C4-2B (cell line): ENCODE results near the gene GALE.

Source experiments
- ZFX ChIP-seq: fragments of 450-650 bp; IDR thresholded peaks from 2 replicates; pipeline ENCODE4 v1.6.1; 2017
- TF ChIP-seq, protein P1 (sequence below): fragments of 450-650 bp; conservative IDR thresholded peaks from 2 replicates; pipeline ENCODE4 v1.5.1; 2017; ENCODE audit warnings: mild to moderate bottlenecking

DNA sequence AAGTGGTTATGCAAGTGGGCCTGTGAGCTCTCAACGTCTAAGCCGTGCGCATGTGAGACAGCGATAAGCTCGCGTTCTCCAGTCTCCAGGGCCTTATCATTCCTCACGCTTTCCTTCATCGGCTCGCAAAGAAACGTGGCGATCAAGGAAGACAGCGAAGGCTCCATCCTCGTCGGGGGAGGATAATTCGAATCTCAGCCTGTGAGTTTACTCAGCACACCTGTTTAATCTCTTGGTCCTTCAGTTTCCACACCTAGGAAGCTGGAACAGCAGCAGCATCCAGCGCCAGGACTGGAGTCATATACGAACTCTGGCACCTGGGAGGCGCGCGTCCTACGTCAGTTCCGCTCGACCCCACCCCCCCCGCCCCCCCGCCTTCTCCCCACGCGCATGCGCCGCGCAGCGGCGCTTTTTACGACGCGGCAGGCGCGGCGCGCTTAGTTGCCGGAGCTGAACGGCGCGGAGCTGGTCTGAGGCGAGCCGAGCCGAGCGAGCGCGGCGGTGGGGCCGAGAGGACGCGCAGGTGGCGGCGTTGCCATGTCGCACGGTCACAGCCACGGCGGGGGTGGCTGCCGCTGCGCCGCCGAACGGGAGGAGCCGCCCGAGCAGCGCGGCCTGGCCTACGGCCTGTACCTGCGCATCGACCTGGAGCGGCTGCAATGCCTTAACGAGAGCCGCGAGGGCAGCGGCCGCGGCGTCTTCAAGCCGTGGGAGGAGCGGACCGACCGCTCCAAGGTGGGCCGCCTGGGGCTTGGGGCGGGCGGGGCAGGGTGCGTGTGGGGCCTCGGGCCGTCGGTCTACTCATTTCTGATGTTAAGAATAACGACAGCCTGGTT, 22.4 kb downstream of the GALE start, which contains the start of gene PITHD1:
- TF ChIP-seq, protein P1, sequence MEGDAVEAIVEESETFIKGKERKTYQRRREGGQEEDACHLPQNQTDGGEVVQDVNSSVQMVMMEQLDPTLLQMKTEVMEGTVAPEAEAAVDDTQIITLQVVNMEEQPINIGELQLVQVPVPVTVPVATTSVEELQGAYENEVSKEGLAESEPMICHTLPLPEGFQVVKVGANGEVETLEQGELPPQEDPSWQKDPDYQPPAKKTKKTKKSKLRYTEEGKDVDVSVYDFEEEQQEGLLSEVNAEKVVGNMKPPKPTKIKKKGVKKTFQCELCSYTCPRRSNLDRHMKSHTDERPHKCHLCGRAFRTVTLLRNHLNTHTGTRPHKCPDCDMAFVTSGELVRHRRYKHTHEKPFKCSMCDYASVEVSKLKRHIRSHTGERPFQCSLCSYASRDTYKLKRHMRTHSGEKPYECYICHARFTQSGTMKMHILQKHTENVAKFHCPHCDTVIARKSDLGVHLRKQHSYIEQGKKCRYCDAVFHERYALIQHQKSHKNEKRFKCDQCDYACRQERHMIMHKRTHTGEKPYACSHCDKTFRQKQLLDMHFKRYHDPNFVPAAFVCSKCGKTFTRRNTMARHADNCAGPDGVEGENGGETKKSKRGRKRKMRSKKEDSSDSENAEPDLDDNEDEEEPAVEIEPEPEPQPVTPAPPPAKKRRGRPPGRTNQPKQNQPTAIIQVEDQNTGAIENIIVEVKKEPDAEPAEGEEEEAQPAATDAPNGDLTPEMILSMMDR = no peak
- TF ChIP-seq ZFX = peak; percentile 89
